Activated CD4-positive, alpha-beta memory T cell treated with anti-CD3 and anti-CD28 coated beads, Interleukin-2, amount 10 ng/mL, durations not matched to agents 7 days and 5 days (primary cell): Measurements from ENCODE around the gene METRNL. TPM values are rescaled to one million over a fixed set of nuclear protein-coding genes. Genes with fewer than 3 reads are reported as not detected.
A peak's percentile ranks its signal among the peaks of the same experiment; 100 is the strongest.
"Not testable (repeated sequence)": the region's sequence is repeated elsewhere in the genome, so short reads cannot be mapped to it uniquely, and the experiment has no call there.

ENCODE experiments used
- CTCF ChIA-PET: fragments of 350-600 bp; sonication (Branson Sonifier 250); formaldehyde crosslinking; loops from one replicate; lab custom pipeline; 2021; ENCODE audit warnings: antibody characterized with exemption, inconsistent platforms; lab: Charles Lee
- POLR2A ChIA-PET: fragments of 350-600 bp; sonication (Branson Sonifier 250); formaldehyde crosslinking; loops from one replicate; lab custom pipeline; 2021; ENCODE audit warnings: antibody characterized with exemption; lab: Charles Lee
- DNase-seq: peaks from one replicate; pipeline ENCODE4 v3.0.0-alpha.2; 2020
- H3K27ac Mint-ChIP-seq: one replicate; pipeline ENCODE4 v1.8.0; 2021; ENCODE audit warnings: mild to moderate bottlenecking, mixed read lengths
- H3K27me3 Mint-ChIP-seq: one replicate; pipeline ENCODE4 v1.8.0; 2021; ENCODE audit warnings: mixed read lengths
- H3K36me3 Mint-ChIP-seq: one replicate; pipeline ENCODE4 v1.8.0; 2021; ENCODE audit warnings: low read depth, mixed read lengths
- H3K4me1 Mint-ChIP-seq: one replicate; pipeline ENCODE4 v1.8.0; 2021; ENCODE audit warnings: mixed read lengths
- H3K4me3 Mint-ChIP-seq: one replicate; pipeline ENCODE4 v1.8.0; 2021; ENCODE audit warnings: mild to moderate bottlenecking, mixed read lengths
- H3K9me3 Mint-ChIP-seq: one replicate; pipeline ENCODE4 v1.8.0; 2021; ENCODE audit warnings: mixed read lengths
- total RNA-seq, 2 experiments: library from RNA; stranded (reverse); gene quantifications; one replicate each; pipeline ENCODE4 v1.2.3, GENCODE V29; 2021

METRNL gene
- total RNA-seq, 2 experiments from 2014 or later = 27.3 to 28.1 TPM

DNA sequence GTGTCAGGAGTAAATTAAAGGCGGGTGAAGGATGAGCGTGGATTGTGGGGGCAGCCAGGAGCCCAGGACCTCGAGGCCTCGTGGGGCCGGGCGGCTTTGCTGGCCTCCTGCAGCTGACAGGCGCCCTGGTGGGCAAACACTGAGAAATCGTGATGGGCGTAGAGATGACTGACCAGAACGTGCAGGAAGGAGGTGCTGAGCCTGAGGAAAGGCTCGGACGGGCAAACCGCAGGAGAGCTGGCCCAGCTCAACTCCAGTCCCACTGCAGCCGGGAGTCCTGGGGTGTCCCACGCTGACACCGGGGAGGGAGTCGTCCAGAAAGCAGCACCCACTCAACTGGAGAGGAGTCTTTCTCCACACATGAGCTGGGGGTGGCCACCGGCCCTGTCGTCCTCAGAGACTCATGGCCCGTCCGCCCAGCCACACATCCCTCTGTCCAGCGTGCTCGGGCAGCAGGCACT, 36.9 kb downstream of the METRNL start:
- no peaks in the 10 kb centered on the region for H3K9me3 Mint-ChIP-seq
- POLR2A ChIA-PET = no interaction called here
- no peak overlapping the region for H3K27ac Mint-ChIP-seq
- no peak overlapping the region for H3K4me3 Mint-ChIP-seq
- CTCF ChIA-PET = no interaction called here
- peaks cover 14% of the 10 kb centered on the region for H3K4me1 Mint-ChIP-seq
- DNase-seq = no peak
- H3K27me3 Mint-ChIP-seq = peaks cover 20% of the 10 kb centered on the region
- H3K36me3 Mint-ChIP-seq = no peaks in the 10 kb centered on the region

- CTCF ChIA-PET = no interaction called here
- H3K27me3 Mint-ChIP-seq = peaks cover 24% of the 10 kb centered on the region
- POLR2A ChIA-PET = interaction anchor here (0.7 kb wide), 1 partner anchor 83 kb away, joined by 3 read pairs; no protein-coding TSS in a partner anchor
- DNase-seq = no peak
- no peak overlapping the region for H3K27ac Mint-ChIP-seq
- peaks cover 14% of the 10 kb centered on the region for H3K4me1 Mint-ChIP-seq
- no peaks in the 10 kb centered on the region for H3K9me3 Mint-ChIP-seq
- H3K36me3 Mint-ChIP-seq = no peaks in the 10 kb centered on the region
- H3K4me3 Mint-ChIP-seq = no peak overlapping the region
Observed at GRCh38 chr17:83116783-83117555, 37.6 kb downstream of the METRNL start.

- DNase-seq = no peak
- CTCF ChIA-PET = no interaction called here
- POLR2A ChIA-PET = no interaction called here
- no peaks in the 10 kb centered on the region for H3K36me3 Mint-ChIP-seq
- no peaks in the 10 kb centered on the region for H3K9me3 Mint-ChIP-seq
- peaks cover 30% of the 10 kb centered on the region for H3K27me3 Mint-ChIP-seq
- peaks cover 14% of the 10 kb centered on the region for H3K4me1 Mint-ChIP-seq
- H3K27ac Mint-ChIP-seq = no peak overlapping the region
- H3K4me3 Mint-ChIP-seq = no peak overlapping the region
Observed at GRCh38 chr17:83117583-83117982, 38.2 kb downstream of the METRNL start.

DNA sequence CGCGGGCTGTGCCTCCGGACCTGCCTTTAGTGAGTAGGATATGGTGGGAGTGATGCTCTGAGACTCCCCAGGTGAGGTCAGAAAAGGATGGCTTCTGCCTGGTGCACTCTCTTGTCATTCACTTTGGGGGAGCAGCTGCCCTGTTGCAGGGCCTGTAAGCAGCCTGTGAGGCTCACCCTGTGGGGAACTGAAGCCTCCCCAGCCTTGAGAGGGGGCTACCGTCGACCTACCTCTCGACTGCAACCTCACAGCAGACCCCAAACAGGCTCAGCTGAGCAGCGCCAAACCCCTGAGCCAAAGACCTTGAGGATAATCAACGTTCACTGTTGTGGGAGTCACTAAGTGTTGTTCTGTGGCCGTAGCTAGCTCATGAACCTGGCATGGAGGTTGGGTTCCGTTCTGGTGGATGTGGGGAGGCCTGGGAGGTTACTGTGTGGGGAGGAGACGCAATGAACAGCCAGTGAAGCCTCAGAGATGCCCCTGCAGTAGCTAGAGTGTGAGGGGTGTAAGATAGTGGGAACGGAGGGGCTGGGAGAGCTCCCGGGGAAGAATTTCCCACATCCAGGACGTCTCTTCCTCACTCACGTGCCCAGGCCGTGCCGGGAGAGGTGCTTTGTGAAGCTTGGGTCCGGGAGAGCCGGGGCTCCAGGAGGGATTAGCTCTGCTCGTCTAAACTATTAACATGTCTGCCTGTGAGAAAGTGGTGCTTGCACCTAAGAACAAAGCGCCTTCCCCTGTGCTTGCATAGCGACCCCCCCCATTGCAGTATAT, 38.8 kb downstream of the METRNL start:
- Mint-ChIP-seq H3K4me1 (peaks cover 16% of the 10 kb centered on the region), H3K9me3 (no peaks in the 10 kb centered on the region), H3K36me3 (no peaks in the 10 kb centered on the region), H3K4me3 (no peak overlapping the region), H3K27me3 (peaks cover 35% of the 10 kb centered on the region), H3K27ac (no peak overlapping the region)
- POLR2A ChIA-PET = no interaction called here
- DNase-seq = no peak
- CTCF ChIA-PET = no interaction called here

DNA sequence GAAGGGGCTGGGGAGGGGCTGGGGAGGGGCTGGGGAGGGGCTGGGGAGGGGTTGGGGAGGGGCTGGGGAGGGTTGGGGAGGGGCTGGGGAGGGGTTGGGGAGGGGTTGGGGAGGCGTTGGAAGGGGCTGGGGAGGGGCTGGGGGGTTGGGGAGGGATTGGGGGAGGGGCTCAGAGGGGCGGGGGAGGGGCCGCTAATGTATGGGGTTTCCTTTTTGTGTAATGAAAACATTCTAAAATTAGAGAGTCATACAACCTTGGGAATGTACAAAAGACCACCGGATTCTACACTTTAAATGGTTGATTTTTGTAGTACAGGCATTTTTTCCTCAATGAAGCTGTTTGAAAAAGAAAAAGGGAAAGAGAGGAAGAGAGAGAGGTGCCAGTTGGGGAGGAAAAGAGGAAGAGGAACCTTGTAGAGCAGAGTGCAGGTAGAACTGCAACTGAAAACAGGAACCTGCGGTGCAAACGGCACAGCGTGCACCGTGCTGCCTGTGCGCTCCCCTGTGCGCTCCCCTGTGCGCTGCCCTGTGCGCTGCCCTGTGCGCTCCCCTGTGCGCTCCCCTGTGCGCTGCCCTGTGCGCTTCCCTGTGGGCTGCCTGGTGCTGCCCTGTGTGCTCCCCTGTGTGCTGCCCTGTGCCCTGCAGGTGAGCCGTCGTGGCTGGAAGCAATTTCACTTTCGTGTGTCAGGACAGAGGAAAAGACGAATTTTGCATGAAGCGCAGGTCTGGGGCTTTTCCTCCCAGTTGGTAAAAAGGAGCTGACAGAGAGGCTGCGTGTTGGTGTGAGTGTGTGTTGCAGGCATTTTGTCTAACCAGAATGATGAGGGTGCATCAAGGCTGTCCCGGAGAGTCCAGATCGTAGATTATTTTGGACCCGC, 40.8 kb downstream of the METRNL start:
- Mint-ChIP-seq H3K27ac (no peak overlapping the region), H3K9me3 (no peaks in the 10 kb centered on the region), H3K27me3 (peaks cover 43% of the 10 kb centered on the region), H3K4me1 (peaks cover 26% of the 10 kb centered on the region), H3K36me3 (no peaks in the 10 kb centered on the region), H3K4me3 (peak overlapping the region; percentile 50)
- DNase-seq = peak; percentile 45
- ChIA-PET POLR2A (no interaction called here), CTCF (no interaction called here)

DNA sequence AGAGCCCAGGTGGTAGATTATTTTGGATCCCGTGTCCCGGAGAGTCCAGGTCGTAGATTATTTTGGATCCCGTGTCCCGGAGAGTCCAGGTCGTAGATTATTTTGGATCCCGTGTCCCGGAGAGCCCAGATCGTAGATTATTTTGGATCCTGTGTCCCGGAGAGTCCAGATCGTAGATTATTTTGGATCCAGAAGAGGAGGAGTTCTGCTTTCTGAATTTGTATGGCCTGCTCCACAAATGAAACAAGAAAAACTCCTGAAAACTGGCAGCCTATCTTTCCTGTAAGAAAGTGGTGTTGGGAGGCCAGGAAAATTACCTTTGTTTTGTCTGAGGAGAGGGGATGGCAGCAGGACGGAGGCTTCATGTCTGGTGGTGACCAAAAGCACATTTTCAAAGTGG, 42.1 kb downstream of the METRNL start:
- Mint-ChIP-seq H3K4me1 (peaks cover 38% of the 10 kb centered on the region), H3K27me3 (peaks cover 52% of the 10 kb centered on the region)
- CTCF ChIA-PET, POLR2A ChIA-PET, H3K9me3 Mint-ChIP-seq, H3K4me3 Mint-ChIP-seq, H3K27ac Mint-ChIP-seq, H3K36me3 Mint-ChIP-seq, DNase-seq: not testable (repeated sequence)

- Mint-ChIP-seq H3K9me3 (no peaks in the 10 kb centered on the region), H3K27me3 (peaks cover 51% of the 10 kb centered on the region), H3K36me3 (no peaks in the 10 kb centered on the region), H3K27ac (no peak overlapping the region), H3K4me3 (no peak overlapping the region), H3K4me1 (peaks cover 41% of the 10 kb centered on the region)
- CTCF ChIA-PET = no interaction called here
- DNase-seq = no peak
- POLR2A ChIA-PET = no interaction called here
Observed at GRCh38 chr17:83121921-83122820, 42.8 kb downstream of the METRNL start.

DNA sequence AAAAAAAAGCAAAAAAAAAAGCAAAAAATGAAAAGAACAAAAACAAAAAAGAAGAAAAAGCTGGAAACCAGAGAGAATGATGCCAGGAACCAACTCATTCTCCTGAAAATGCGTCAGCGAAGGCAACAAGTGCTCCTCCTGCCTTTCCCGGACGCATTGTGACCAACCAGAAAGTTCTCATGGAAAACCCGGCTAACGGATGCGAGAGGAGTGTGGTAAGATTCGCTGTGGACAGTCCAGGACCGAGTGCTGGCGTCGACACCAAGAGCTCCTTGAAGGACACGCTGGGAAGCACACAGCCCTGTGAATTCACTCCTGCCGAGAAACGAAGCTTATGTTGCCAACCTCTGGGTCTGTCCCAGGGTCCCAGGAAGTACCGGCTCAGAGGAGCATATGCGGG, 43.4 kb downstream of the METRNL start:
- Mint-ChIP-seq H3K4me1 (peaks cover 41% of the 10 kb centered on the region), H3K27me3 (peaks cover 51% of the 10 kb centered on the region), H3K9me3 (no peaks in the 10 kb centered on the region), H3K36me3 (no peaks in the 10 kb centered on the region), H3K4me3 (no peak overlapping the region), H3K27ac (no peak overlapping the region)
- DNase-seq = no peak
- CTCF ChIA-PET = no interaction called here
- POLR2A ChIA-PET = no interaction called here

GRCh38 chr17:83123896-83124801, 44.7 kb downstream of the METRNL start:
- no peaks in the 10 kb centered on the region for H3K9me3 Mint-ChIP-seq
- peaks cover 37% of the 10 kb centered on the region for H3K4me1 Mint-ChIP-seq
- H3K27me3 Mint-ChIP-seq = peaks cover 44% of the 10 kb centered on the region
- no peak overlapping the region for H3K27ac Mint-ChIP-seq
- POLR2A ChIA-PET = no interaction called here
- DNase-seq = no peak
- CTCF ChIA-PET = no interaction called here
- no peak overlapping the region for H3K4me3 Mint-ChIP-seq
- no peaks in the 10 kb centered on the region for H3K36me3 Mint-ChIP-seq

DNA sequence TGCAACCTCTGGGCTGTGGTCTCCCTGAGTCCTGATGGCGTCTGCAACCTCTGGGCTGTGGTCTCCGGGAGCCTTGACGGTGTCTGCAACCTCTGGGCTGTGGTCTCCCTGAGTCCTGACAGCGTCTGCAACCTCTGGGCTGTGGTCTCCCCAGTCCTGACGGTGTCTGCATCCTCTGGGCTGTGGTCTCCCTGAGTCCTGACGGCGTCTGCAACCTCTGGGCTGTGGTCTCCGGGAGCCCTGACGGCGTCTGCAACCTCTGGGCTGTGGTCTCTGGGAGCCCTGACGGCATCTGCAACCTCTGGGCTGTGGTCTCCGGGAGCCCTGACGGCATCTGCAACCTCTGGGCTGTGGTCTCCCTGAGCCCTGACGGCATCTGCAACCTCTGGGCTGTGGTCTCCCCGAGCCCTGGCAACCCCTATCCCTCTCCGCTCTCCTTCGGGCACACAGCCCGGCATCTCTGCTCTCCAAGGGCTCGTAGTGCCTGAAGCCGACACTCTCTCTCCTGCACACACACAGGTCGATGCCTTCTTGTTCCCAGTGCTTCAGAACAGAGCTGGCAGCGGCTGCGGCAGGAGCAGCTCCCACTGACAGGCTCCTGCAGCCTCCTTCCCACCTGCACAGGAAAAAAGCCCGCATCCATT, 45.6 kb downstream of the METRNL start:
- DNase-seq = peak; percentile 55
- Mint-ChIP-seq H3K9me3 (no peaks in the 10 kb centered on the region), H3K27ac (peak overlapping the region; percentile 62), H3K4me3 (no peak overlapping the region), H3K4me1 (peaks cover 34% of the 10 kb centered on the region), H3K36me3 (no peaks in the 10 kb centered on the region), H3K27me3 (peaks cover 40% of the 10 kb centered on the region)
- POLR2A ChIA-PET = no interaction called here
- CTCF ChIA-PET = interaction anchor here (0.8 kb wide), 1 partner anchor 343 kb away, joined by 4 read pairs; no protein-coding TSS in a partner anchor
